ENCODE measurements around the gene DENND4A. TPM values are rescaled to one million over a fixed set of nuclear protein-coding genes. Genes with fewer than 3 reads are reported as not detected.
A peak's percentile ranks its signal among the peaks of the same experiment; 100 is the strongest.

Gene DENND4A
- total RNA-seq, result 10 to 100 TPM; 39.9 to 41.3 TPM

- Mint-ChIP-seq H3K4me1 (ENCODE audit: low read depth) (peaks cover 60% of the 10 kb centered on the region), H3K27ac (peak within 1 kb of the TSS; percentile 97), H3K9me3 (no peaks in the 10 kb centered on the region), H3K4me3 (peak within 1 kb of the TSS; percentile 82), H3K27me3 (no peaks in the 10 kb centered on the region), H3K36me3 (peaks cover 1% of the 10 kb centered on the region)
- ChIA-PET CTCF (interaction anchor here (0.6 to 3.5 kb wide), 7 partner anchors 26 to 77 kb away, joined by 3 to 11 read pairs (median 8); partner anchors contain the start of gene RAB11A), POLR2A (interaction anchor here (0.5 to 4.8 kb wide), 13 partner anchors 9 to 488 kb away, joined by 3 to 44 read pairs (median 5); partner anchors contain the start of genes RAB11A and RNU5B-1)
- intact Hi-C loops (cut with micrococcal nuclease), result loop anchor here (1.0 to 10.0 kb wide), 7 partner anchors 13 to 1742 kb away; partner anchors contain the start of gene RAB11A
- DNase-seq, result peak; percentile 99
Observed at GRCh38 chr15:65792138-65792987, at the start of gene DENND4A. Gene DENND4A, minus strand, starts transcription at chr15:65792293. Its CDS starts 35,843 bp downstream, at chr15:65756450.

GRCh38 chr15:65841121-65841930 is 49.2 kb upstream of the DENND4A start:
- ChIA-PET POLR2A (no interaction called here), CTCF (interaction anchor here (1.1 to 3.0 kb wide), 3 partner anchors 8 to 16 kb away, joined by 3 to 10 read pairs (median 3); no protein-coding TSS in a partner anchor)

GRCh38 chr15:65839985-65840384 is 47.9 kb upstream of the DENND4A start:
- no peak overlapping the region for H3K4me3 Mint-ChIP-seq
- intact Hi-C loops (cut with micrococcal nuclease), result no loop called here
- no peak for DNase-seq
- no peaks in the 10 kb centered on the region for H3K4me1 Mint-ChIP-seq (ENCODE audit: low read depth)
- ChIA-PET POLR2A (no interaction called here), CTCF (no interaction called here)
- H3K36me3 Mint-ChIP-seq, result no peaks in the 10 kb centered on the region
- H3K9me3 Mint-ChIP-seq, result no peaks in the 10 kb centered on the region
- no peaks in the 10 kb centered on the region for H3K27me3 Mint-ChIP-seq
- H3K27ac Mint-ChIP-seq, result no peak overlapping the region

More at GRCh38 chr15:65841121-65841930, 49.2 kb upstream of the DENND4A start:
- H3K36me3 Mint-ChIP-seq, result no peaks in the 10 kb centered on the region
- no peak overlapping the region for H3K4me3 Mint-ChIP-seq
- intact Hi-C loops (cut with micrococcal nuclease), result no loop called here
- no peaks in the 10 kb centered on the region for H3K4me1 Mint-ChIP-seq (ENCODE audit: low read depth)
- no peak for DNase-seq
- no peaks in the 10 kb centered on the region for H3K27me3 Mint-ChIP-seq
- no peak overlapping the region for H3K27ac Mint-ChIP-seq
- no peaks in the 10 kb centered on the region for H3K9me3 Mint-ChIP-seq

- ChIA-PET POLR2A (no interaction called here), CTCF (no interaction called here)
- Mint-ChIP-seq H3K27ac (no peak overlapping the region), H3K4me1 (ENCODE audit: low read depth) (peaks cover 3% of the 10 kb centered on the region), H3K36me3 (no peaks in the 10 kb centered on the region), H3K9me3 (no peaks in the 10 kb centered on the region), H3K27me3 (no peaks in the 10 kb centered on the region), H3K4me3 (no peak overlapping the region)
- no peak for DNase-seq
- intact Hi-C loops (cut with micrococcal nuclease), result no loop called here
Observed at GRCh38 chr15:65839354-65839901, 47.3 kb upstream of the DENND4A start.

GRCh38 chr15:65837301-65838294 is 45.5 kb upstream of the DENND4A start:
- ChIA-PET POLR2A (no interaction called here), CTCF (interaction anchor here (0.9 to 1.9 kb wide), 5 partner anchors 13 to 200 kb away, joined by 3 to 6 read pairs (median 5); no protein-coding TSS in a partner anchor)
- Mint-ChIP-seq H3K4me1 (ENCODE audit: low read depth) (peaks cover 18% of the 10 kb centered on the region), H3K4me3 (no peak overlapping the region), H3K27ac (no peak overlapping the region), H3K36me3 (no peaks in the 10 kb centered on the region), H3K9me3 (no peaks in the 10 kb centered on the region), H3K27me3 (no peaks in the 10 kb centered on the region)
- intact Hi-C loops (cut with micrococcal nuclease), result no loop called here
- DNase-seq, result no peak

GRCh38 chr15:65836665-65837064 is 44.6 kb upstream of the DENND4A start:
- DNase-seq, result no peak
- ChIA-PET POLR2A (interaction anchor here (0.7 kb wide), 1 partner anchor 45 kb away, joined by 3 read pairs; no protein-coding TSS in a partner anchor), CTCF (interaction anchor here (0.9 to 5.3 kb wide), 7 partner anchors 10 to 199 kb away, joined by 3 to 25 read pairs (median 5); no protein-coding TSS in a partner anchor)

GRCh38 chr15:65835447-65835846 is 43.4 kb upstream of the DENND4A start:
- Mint-ChIP-seq H3K36me3 (no peaks in the 10 kb centered on the region), H3K27ac (no peak overlapping the region), H3K4me1 (ENCODE audit: low read depth) (peaks cover 27% of the 10 kb centered on the region), H3K9me3 (no peaks in the 10 kb centered on the region), H3K4me3 (no peak overlapping the region), H3K27me3 (no peaks in the 10 kb centered on the region)
- ChIA-PET POLR2A (no interaction called here), CTCF (interaction anchor here (0.8 to 5.3 kb wide), 8 partner anchors 9 to 326 kb away, joined by 3 to 25 read pairs (median 4); partner anchors contain the start of gene INTS14)
- no peak for DNase-seq
- intact Hi-C loops (cut with micrococcal nuclease), result no loop called here

More at GRCh38 chr15:65836665-65837064, 44.6 kb upstream of the DENND4A start:
- Mint-ChIP-seq H3K4me1 (ENCODE audit: low read depth) (peaks cover 24% of the 10 kb centered on the region), H3K27ac (no peak overlapping the region), H3K4me3 (no peak overlapping the region), H3K36me3 (no peaks in the 10 kb centered on the region), H3K9me3 (no peaks in the 10 kb centered on the region), H3K27me3 (no peaks in the 10 kb centered on the region)
- intact Hi-C loops (cut with micrococcal nuclease), result no loop called here

- peaks cover 27% of the 10 kb centered on the region for H3K4me1 Mint-ChIP-seq (ENCODE audit: low read depth)
- H3K36me3 Mint-ChIP-seq, result no peaks in the 10 kb centered on the region
- H3K27me3 Mint-ChIP-seq, result no peaks in the 10 kb centered on the region
- no peaks in the 10 kb centered on the region for H3K9me3 Mint-ChIP-seq
- no peak for DNase-seq
- intact Hi-C loops (cut with micrococcal nuclease), result no loop called here
- H3K4me3 Mint-ChIP-seq, result no peak overlapping the region
- POLR2A ChIA-PET, result no interaction called here
- H3K27ac Mint-ChIP-seq, result no peak overlapping the region
- CTCF ChIA-PET, result interaction anchor here (0.7 to 5.3 kb wide), 6 partner anchors 11 to 326 kb away, joined by 3 to 25 read pairs (median 4); partner anchors contain the start of gene INTS14
Observed at GRCh38 chr15:65834603-65835282, 42.6 kb upstream of the DENND4A start.

GRCh38 chr15:65833501-65834205 is 41.6 kb upstream of the DENND4A start:
- Mint-ChIP-seq H3K4me3 (no peak overlapping the region), H3K36me3 (no peaks in the 10 kb centered on the region), H3K4me1 (ENCODE audit: low read depth) (peaks cover 36% of the 10 kb centered on the region), H3K27ac (peak overlapping the region; percentile 94), H3K9me3 (no peaks in the 10 kb centered on the region), H3K27me3 (no peaks in the 10 kb centered on the region)
- peak; percentile 69 for DNase-seq
- intact Hi-C loops (cut with micrococcal nuclease), result loop anchor here (2.0 kb wide), 2 partner anchors 15 to 23 kb away; no protein-coding TSS in a partner anchor
- POLR2A ChIA-PET, result interaction anchor here (1.1 to 1.7 kb wide), 4 partner anchors 15 to 222 kb away, joined by 4 to 10 read pairs (median 8); partner anchors contain the start of genes DENND4A, INTS14 and RAB11A
- CTCF ChIA-PET, result interaction anchor here (0.6 to 5.3 kb wide), 9 partner anchors 9 to 195 kb away, joined by 3 to 25 read pairs (median 7); partner anchors contain the start of gene RAB11A

Data from activated CD4-positive, alpha-beta memory T cell treated with anti-CD3 and anti-CD28 coated beads for 36 hours (primary cell).